ENCODE results near the gene ZNF358.
A peak's percentile ranks its signal among the peaks of the same experiment; 100 is the strongest.

The ZNF358 gene

GRCh38 chr19:7478843-7479227 is 37.1 kb upstream of the ZNF358 start:
- ChIA-PET POLR2A (ENCODE audit: low non-redundant PET) (no interaction called here), CTCF (no interaction called here)
- TF ChIP-seq CTCF (conservative IDR thresholded peaks at IDR 0.05; ENCODE audit: low read depth) = no peak
- peak overlapping the region; percentile 64 for H3K27ac ChIP-seq
- no peak for DNase-seq (ENCODE audit: low spot score)

GRCh38 chr19:7480222-7480969 is 35.5 kb upstream of the ZNF358 start:
- CTCF ChIA-PET = interaction anchor here (0.5 kb wide), 1 partner anchor 513 kb away, joined by 3 read pairs; no protein-coding TSS in a partner anchor
- peak overlapping the region; percentile 64 for H3K27ac ChIP-seq
- DNase-seq (ENCODE audit: low spot score) = no peak
- POLR2A ChIA-PET (ENCODE audit: low non-redundant PET) = no interaction called here
- TF ChIP-seq CTCF (conservative IDR thresholded peaks at IDR 0.05; ENCODE audit: low read depth) = no peak

- TF ChIP-seq CTCF (conservative IDR thresholded peaks at IDR 0.05; ENCODE audit: low read depth) = no peak
- no peak for DNase-seq (ENCODE audit: low spot score)
- H3K27ac ChIP-seq = peak overlapping the region; percentile 64
- CTCF ChIA-PET = no interaction called here
- POLR2A ChIA-PET (ENCODE audit: low non-redundant PET) = no interaction called here
These were observed 35.0 kb upstream of the ZNF358 start for GRCh38 chr19:7480970-7481255.

- peak; percentile 81 for DNase-seq (ENCODE audit: low spot score)
- no peak for TF ChIP-seq CTCF (conservative IDR thresholded peaks at IDR 0.05; ENCODE audit: low read depth)
- ChIA-PET CTCF (no interaction called here), POLR2A (ENCODE audit: low non-redundant PET) (interaction anchor here (0.6 to 1.0 kb wide), 2 partner anchors 15 to 37 kb away, joined by 3 to 13 read pairs; no protein-coding TSS in a partner anchor)
- peak overlapping the region; percentile 74 for H3K27ac ChIP-seq
These were observed 33.1 kb upstream of the ZNF358 start for GRCh38 chr19:7482584-7483439.

- H3K27ac ChIP-seq = peak overlapping the region; percentile 74
- ChIA-PET CTCF (no interaction called here), POLR2A (ENCODE audit: low non-redundant PET) (no interaction called here)
- no peak for DNase-seq (ENCODE audit: low spot score)
- no peak for TF ChIP-seq CTCF (conservative IDR thresholded peaks at IDR 0.05; ENCODE audit: low read depth)
These were observed 32.1 kb upstream of the ZNF358 start for GRCh38 chr19:7483720-7484201.

GRCh38 chr19:7486923-7487322 is 29.0 kb upstream of the ZNF358 start:
- ChIA-PET CTCF (interaction anchor here (0.7 kb wide), 1 partner anchor 87 kb away, joined by 7 read pairs; no protein-coding TSS in a partner anchor), POLR2A (ENCODE audit: low non-redundant PET) (interaction anchor here (0.6 kb wide), 1 partner anchor 11 kb away, joined by 5 read pairs; a partner anchor contains a TSS)
- no peak overlapping the region for H3K27ac ChIP-seq
- no peak for DNase-seq (ENCODE audit: low spot score)
- no peak for TF ChIP-seq CTCF (conservative IDR thresholded peaks at IDR 0.05; ENCODE audit: low read depth)
